Vagina (tissue), 2 donors: ENCODE data around the gene CLRN3.

ENCODE experiments used
- POLR2A ChIP-seq, 2 donors: fragments of 450-650 bp; IDR thresholded peaks; one replicate each; pipeline ENCODE4 v1.6.1; 2017; ENCODE audit warnings: antibody characterized with exemption in 2 of 2, mild to moderate bottlenecking in 2 of 2, moderate library complexity in 2 of 2
- POLR2AphosphoS5 ChIP-seq, 2 donors: sonication (generic); formaldehyde crosslinking; IDR thresholded peaks; one replicate each; pipeline ENCODE4 v1.9.0; 2017; ENCODE audit warnings: antibody characterized with exemption in 2 of 2, mild to moderate bottlenecking in 2 of 2, low read depth in 1 of 2; ENCODE audit not compliant: insufficient read depth in 1 of 2
- TF ChIP-seq, protein P1 (sequence below), 3 experiments: fragments of 450-650 bp in 2 of 3; fragments of 200-600 bp in 1 of 3; sonication (generic) in 1 of 3; IDR thresholded peaks; one replicate each; pipeline ENCODE4 v1.5.1; 2017 to 2019; ENCODE audit warnings: antibody characterized with exemption in 3 of 3, mild to moderate bottlenecking in 2 of 3, moderate library complexity in 2 of 3

DNA sequence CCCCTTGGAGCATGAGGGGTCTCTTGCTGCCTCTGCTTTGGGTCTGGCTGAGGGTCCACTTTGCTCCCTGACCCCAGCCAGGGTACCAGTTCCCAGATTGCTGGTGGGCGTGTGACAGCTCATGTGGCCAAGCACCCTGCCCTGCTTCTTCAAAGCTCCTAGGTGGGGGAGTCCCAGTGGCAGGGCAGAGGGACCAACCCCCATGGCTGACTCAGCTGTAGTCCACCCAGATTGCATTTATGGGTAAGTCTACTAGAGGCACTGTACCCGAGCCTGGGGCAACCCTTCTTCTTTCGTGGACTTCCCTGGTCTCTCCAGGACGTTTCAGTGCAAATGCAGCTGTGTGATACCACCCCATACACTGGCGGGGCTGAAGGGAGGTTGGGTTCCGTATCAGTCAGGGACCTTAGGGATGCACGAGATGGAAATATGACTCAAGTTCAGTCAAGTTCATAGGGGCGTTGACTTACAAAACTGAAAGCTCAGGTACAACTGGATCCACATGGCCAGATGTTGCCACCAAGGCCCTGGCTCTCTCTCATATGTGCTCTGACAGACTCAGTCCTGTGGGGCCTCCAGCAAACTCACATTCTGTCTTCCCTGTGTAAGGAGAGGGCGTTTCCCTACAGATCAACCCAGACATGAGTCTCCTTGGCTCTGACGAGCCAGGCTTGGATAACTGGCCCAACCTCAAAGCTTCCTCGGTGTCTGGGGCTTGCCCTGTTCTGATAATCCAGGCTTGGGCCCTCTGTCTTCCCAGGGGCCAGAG is 27.7 kb upstream of the CLRN3 start:
- TF ChIP-seq, protein P1, sequence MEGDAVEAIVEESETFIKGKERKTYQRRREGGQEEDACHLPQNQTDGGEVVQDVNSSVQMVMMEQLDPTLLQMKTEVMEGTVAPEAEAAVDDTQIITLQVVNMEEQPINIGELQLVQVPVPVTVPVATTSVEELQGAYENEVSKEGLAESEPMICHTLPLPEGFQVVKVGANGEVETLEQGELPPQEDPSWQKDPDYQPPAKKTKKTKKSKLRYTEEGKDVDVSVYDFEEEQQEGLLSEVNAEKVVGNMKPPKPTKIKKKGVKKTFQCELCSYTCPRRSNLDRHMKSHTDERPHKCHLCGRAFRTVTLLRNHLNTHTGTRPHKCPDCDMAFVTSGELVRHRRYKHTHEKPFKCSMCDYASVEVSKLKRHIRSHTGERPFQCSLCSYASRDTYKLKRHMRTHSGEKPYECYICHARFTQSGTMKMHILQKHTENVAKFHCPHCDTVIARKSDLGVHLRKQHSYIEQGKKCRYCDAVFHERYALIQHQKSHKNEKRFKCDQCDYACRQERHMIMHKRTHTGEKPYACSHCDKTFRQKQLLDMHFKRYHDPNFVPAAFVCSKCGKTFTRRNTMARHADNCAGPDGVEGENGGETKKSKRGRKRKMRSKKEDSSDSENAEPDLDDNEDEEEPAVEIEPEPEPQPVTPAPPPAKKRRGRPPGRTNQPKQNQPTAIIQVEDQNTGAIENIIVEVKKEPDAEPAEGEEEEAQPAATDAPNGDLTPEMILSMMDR (IDR thresholded peaks at IDR 0.05), result no peak
- no peak for TF ChIP-seq POLR2A (IDR thresholded peaks at IDR 0.05)
- TF ChIP-seq POLR2AphosphoS5 (IDR thresholded peaks at IDR 0.05; ENCODE audit: insufficient read depth in 1 of 2, low read depth in 1 of 2), result no peak
